ENCODE data around the gene RCAN2. TPM values are rescaled to one million over a fixed set of nuclear protein-coding genes. Genes with fewer than 3 reads are reported as not detected.

The RCAN2 gene
- total RNA-seq, 2 experiments from 2014 or later, result 0.57 to 0.91 TPM

DNA sequence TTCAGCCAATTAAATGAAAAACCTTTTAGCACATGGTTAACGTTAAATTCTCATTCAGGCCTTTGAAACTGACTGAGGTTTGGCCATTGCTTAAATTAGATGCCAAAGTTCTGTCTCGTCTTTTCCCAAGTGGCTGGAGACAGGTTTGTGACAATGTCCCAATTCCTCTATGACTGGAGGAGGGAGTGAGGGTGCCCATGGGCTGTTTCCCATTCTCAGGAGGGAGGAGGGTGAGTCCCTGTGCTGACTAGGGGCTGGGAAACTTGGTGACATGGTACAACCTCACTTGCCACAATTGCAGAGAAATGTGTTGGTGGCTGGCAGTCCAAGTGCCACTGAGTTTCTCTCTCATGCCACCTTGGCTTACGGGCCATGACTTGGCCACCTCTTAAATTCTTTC is 256.5 kb downstream of the RCAN2 start:
- POLR2A ChIA-PET, result no interaction called here
- peaks cover 14% of the 10 kb centered on the region for H3K27me3 Mint-ChIP-seq
- CTCF ChIA-PET, result interaction anchor here (1.0 kb wide), 1 partner anchor 105 kb away, joined by 3 read pairs; the partner anchor contains the start of gene ENPP4
- H3K9me3 Mint-ChIP-seq (ENCODE audit: low read depth), result peaks cover 6% of the 10 kb centered on the region
- H3K4me3 Mint-ChIP-seq, result no peak overlapping the region
- H3K36me3 Mint-ChIP-seq (ENCODE audit: low read depth), result no peaks in the 10 kb centered on the region
- no peak overlapping the region for H3K27ac Mint-ChIP-seq
- ATAC-seq (no peak), DNase-seq (no peak)
- intact Hi-C loops (cut with DNase I, micrococcal nuclease), result no loop called here
- no peaks in the 10 kb centered on the region for H3K4me1 Mint-ChIP-seq

DNA sequence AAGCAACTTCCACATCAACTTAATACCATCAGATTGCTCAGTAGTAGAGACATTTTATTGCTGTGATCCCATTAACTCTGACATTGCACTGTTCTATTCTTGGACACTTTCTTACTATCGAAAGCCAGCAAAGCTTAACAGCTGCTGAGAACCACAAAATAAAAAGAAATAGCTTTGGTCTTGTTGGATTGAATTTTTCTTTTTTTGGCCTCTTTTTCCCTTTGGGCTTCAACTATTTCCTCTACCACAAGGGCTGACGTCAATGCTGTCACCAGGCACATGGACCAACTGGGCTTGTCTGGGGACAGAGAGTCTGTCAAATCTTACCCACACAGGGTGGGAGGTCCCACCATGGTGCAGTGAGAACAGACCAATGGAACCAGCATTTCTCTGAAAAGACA is 257.1 kb downstream of the RCAN2 start:
- ChIA-PET CTCF (interaction anchor here (1.0 kb wide), 1 partner anchor 104 kb away, joined by 3 read pairs; the partner anchor contains the start of gene ENPP4), POLR2A (no interaction called here)
- H3K36me3 Mint-ChIP-seq (ENCODE audit: low read depth), result peaks cover 2% of the 10 kb centered on the region
- ATAC-seq, result no peak
- H3K9me3 Mint-ChIP-seq (ENCODE audit: low read depth), result peaks cover 10% of the 10 kb centered on the region
- H3K27me3 Mint-ChIP-seq, result peaks cover 18% of the 10 kb centered on the region
- DNase-seq, result no peak
- intact Hi-C loops (cut with DNase I, micrococcal nuclease), result no loop called here
- no peaks in the 10 kb centered on the region for H3K4me1 Mint-ChIP-seq
- no peak overlapping the region for H3K4me3 Mint-ChIP-seq
- no peak overlapping the region for H3K27ac Mint-ChIP-seq

DNA sequence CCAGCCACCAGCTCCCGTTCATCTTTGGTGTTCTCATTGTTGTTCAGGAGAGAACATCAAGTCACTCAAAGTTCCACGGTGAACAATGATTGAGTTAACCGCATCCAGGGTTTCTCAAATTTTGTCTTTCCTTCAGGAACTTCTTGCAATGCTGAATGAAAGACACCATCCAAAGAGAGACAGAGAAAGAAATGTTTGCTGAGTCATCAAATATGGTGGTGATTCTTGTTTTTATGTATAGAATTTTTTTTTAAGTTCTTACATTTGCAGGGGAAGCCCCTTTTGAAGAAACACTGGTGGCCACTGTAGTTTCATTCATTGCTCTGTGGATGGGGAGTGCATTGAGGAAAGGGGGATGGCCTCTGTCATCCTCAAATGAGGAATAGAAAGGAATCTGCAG is 258.1 kb downstream of the RCAN2 start:
- CTCF ChIA-PET, result interaction anchor here (0.6 kb wide), 1 partner anchor 217 kb away, joined by 4 read pairs; no protein-coding TSS in a partner anchor
- ATAC-seq (no peak), DNase-seq (no peak)
- H3K27ac Mint-ChIP-seq, result no peak overlapping the region
- intact Hi-C loops (cut with DNase I, micrococcal nuclease), result no loop called here
- H3K4me3 Mint-ChIP-seq, result no peak overlapping the region
- no peaks in the 10 kb centered on the region for H3K4me1 Mint-ChIP-seq
- POLR2A ChIA-PET, result no interaction called here
- peaks cover 3% of the 10 kb centered on the region for H3K36me3 Mint-ChIP-seq (ENCODE audit: low read depth)
- peaks cover 12% of the 10 kb centered on the region for H3K9me3 Mint-ChIP-seq (ENCODE audit: low read depth)
- peaks cover 24% of the 10 kb centered on the region for H3K27me3 Mint-ChIP-seq

DNA sequence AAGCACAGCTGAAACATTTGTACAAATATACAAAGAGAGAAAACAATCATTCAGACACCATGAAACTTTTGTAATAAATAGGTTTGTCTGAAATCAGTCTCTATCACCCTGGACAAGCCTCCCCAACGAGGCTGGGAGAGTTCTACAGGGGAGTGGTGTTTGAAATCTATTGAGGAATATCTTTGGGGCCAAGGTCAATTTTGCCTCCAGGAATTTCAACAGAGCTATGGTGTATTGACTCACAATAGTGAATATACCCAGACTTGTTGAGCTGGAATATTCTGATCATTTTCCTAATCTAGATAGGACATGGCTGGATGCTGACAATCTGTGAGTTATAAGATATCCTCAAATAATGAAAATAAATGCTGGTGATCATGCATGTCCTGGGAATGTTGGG is 269.0 kb downstream of the RCAN2 start:
- Mint-ChIP-seq H3K4me3 (no peak overlapping the region), H3K36me3 (ENCODE audit: low read depth) (no peaks in the 10 kb centered on the region), H3K27me3 (peaks cover 8% of the 10 kb centered on the region), H3K9me3 (ENCODE audit: low read depth) (no peaks in the 10 kb centered on the region), H3K4me1 (peaks cover 26% of the 10 kb centered on the region), H3K27ac (no peak overlapping the region)
- POLR2A ChIA-PET, result no interaction called here
- no peak for ATAC-seq
- intact Hi-C loops (cut with DNase I, micrococcal nuclease), result loop anchor here (5.0 to 10.0 kb wide), 5 partner anchors 270 to 1083 kb away; partner anchors contain the start of genes RCAN2 (in 1 of the 2) and TNFRSF21 (in 1 of the 2)
- CTCF ChIA-PET, result interaction anchor here (0.6 to 2.5 kb wide), 8 partner anchors 15 to 190 kb away, joined by 3 to 15 read pairs (median 6); no protein-coding TSS in a partner anchor
- no peak for DNase-seq

DNA sequence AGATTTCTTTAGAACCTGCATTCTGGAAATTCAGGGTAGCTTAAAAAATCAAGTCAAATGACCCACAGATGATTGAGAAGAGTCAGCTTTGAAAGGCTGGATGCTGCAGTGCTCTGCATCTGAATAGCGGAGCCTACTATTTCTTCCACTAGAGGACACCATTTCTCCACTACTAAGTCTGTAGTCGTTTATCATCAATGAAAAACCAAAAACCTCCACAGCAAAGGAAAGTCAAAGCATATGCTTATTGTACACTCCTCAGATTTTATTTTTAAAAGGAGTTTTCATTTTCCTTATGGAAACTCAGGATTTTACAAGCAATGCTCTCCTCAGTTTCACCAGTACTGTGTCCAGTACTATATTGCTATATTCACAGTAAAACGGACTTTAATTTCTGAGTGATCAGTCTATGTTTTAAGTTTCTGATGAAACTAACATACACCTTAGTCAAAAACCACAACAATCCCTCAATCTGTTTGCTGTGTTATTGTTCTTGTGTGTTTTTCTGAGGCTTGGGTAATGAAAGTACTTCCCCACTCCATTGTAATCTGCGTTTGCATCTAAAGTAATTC is 269.9 kb downstream of the RCAN2 start:
- ChIA-PET POLR2A (interaction anchor here (0.9 kb wide), 1 partner anchor 92 kb away, joined by 4 read pairs; the partner anchor contains the start of gene ENPP4), CTCF (interaction anchor here (0.6 to 2.5 kb wide), 14 partner anchors 12 to 196 kb away, joined by 3 to 15 read pairs (median 5); no protein-coding TSS in a partner anchor)
- ATAC-seq, result peak; percentile 57
- Mint-ChIP-seq H3K36me3 (ENCODE audit: low read depth) (no peaks in the 10 kb centered on the region), H3K27me3 (peaks cover 8% of the 10 kb centered on the region), H3K4me3 (no peak overlapping the region), H3K9me3 (ENCODE audit: low read depth) (no peaks in the 10 kb centered on the region), H3K27ac (peak overlapping the region; percentile 67), H3K4me1 (peaks cover 26% of the 10 kb centered on the region)
- intact Hi-C loops (cut with DNase I, micrococcal nuclease), result loop anchor here (1.0 to 10.0 kb wide), 11 partner anchors 47 to 1083 kb away; partner anchors contain the start of genes RCAN2 (in 1 of the 2) and TNFRSF21 (in 1 of the 2)
- DNase-seq, result peak; percentile 11

DNA sequence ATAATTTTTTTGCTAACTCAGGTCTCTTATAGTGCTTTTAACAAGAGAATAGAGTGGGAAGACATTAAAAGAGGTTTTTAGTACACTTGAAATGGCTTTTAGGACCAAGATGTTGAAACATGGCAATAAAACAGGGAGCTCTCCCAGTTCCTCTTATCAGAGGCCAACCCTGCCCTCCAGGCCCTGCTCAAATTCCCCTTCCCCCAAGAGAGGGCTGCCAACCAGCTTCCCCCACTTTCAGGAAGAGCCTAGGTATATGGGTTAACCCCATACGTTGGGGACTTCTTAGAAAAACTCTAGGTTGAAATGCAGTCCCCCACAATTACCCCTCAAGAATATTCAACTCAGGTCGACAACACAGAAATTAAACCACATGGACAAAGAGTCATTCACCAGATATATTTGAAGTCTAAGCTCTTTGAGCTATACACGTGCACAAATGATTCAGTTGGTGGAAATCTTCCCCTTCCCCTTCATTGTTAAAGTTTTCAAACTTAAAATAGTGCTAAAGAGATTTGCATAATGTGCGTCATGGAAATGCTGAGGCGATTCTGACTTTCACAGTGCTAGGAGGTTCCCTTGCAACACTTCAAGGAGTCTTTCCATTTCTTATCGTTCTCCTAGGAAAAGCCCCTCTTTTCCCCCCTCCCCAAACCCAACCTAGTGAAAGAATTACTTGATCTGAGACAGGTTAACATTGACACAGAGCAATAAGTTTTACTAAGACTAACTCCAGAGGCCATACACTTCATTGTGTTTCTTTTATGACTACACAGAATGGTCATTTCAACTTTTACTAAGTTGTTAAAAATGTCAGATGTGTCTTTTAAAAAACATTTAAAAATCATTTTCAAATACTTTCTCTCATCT is 270.7 kb downstream of the RCAN2 start:
- DNase-seq (peak; percentile 71), ATAC-seq (peak; percentile 71)
- Mint-ChIP-seq H3K27ac (peak overlapping the region; percentile 67), H3K9me3 (ENCODE audit: low read depth) (no peaks in the 10 kb centered on the region), H3K4me1 (peaks cover 26% of the 10 kb centered on the region), H3K36me3 (ENCODE audit: low read depth) (no peaks in the 10 kb centered on the region), H3K27me3 (peaks cover 4% of the 10 kb centered on the region), H3K4me3 (no peak overlapping the region)
- intact Hi-C loops (cut with DNase I, micrococcal nuclease), result loop anchor here (1.0 to 10.0 kb wide), 11 partner anchors 46 to 1084 kb away; partner anchors contain the start of genes RCAN2 (in 1 of the 2) and TNFRSF21 (in 1 of the 2)
- CTCF ChIA-PET, result interaction anchor here (0.6 to 2.5 kb wide), 14 partner anchors 12 to 553 kb away, joined by 3 to 15 read pairs (median 4); no protein-coding TSS in a partner anchor
- POLR2A ChIA-PET, result interaction anchor here (0.9 kb wide), 1 partner anchor 91 kb away, joined by 4 read pairs; the partner anchor contains the start of gene ENPP4

DNA sequence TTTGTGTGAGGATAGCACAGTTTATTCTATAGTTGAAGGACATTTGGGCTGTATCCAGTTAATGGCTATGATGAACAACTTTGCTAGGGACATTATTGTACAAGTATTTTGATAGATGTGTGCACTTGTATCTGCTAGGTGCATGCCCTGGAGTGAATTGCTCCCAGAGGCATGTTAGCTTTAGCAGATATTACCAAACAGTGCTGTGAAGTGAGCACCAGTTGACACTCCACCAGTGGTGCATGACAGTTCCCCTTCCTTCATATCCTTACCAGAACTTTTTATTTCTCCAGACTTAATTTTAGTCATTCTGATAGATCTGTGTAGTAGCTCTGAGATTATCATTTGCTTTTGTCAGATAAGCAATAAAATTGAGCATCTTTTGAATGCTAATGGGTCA is 271.6 kb downstream of the RCAN2 start:
- no peaks in the 10 kb centered on the region for H3K9me3 Mint-ChIP-seq (ENCODE audit: low read depth)
- ChIA-PET CTCF (interaction anchor here (0.8 to 1.5 kb wide), 3 partner anchors 11 to 129 kb away, joined by 3 to 4 read pairs (median 3); no protein-coding TSS in a partner anchor), POLR2A (no interaction called here)
- no peak overlapping the region for H3K27ac Mint-ChIP-seq
- H3K4me1 Mint-ChIP-seq, result peaks cover 26% of the 10 kb centered on the region
- DNase-seq, result no peak
- ATAC-seq, result no peak
- H3K27me3 Mint-ChIP-seq, result peaks cover 4% of the 10 kb centered on the region
- intact Hi-C loops (cut with DNase I, micrococcal nuclease), result loop anchor here (1.0 to 10.0 kb wide), 10 partner anchors 42 to 1085 kb away; partner anchors contain the start of genes RCAN2 (in 1 of the 2) and TNFRSF21 (in 1 of the 2)
- no peak overlapping the region for H3K4me3 Mint-ChIP-seq
- H3K36me3 Mint-ChIP-seq (ENCODE audit: low read depth), result no peaks in the 10 kb centered on the region

DNA sequence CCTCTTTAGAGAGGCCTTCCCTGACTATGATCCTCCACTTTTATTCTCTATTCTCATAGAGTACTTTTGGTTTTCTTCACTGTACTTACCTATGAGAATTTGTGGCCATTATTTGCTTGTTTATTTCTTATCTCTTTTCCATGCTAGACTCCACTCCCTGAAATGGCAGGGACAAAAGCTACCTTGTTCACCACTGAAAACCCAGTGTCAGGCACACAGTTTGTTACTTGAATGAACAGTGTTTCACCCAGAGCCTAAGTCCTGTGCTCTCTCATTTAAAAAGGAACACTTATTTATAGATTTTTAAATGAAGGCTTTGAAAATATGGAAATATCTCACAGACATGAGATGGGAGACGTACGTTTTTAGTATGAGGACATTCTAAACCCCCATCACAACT is 272.8 kb downstream of the RCAN2 start:
- Mint-ChIP-seq H3K4me3 (no peak overlapping the region), H3K36me3 (ENCODE audit: low read depth) (no peaks in the 10 kb centered on the region), H3K27me3 (peaks cover 4% of the 10 kb centered on the region), H3K27ac (no peak overlapping the region), H3K9me3 (ENCODE audit: low read depth) (no peaks in the 10 kb centered on the region), H3K4me1 (peaks cover 26% of the 10 kb centered on the region)
- ChIA-PET POLR2A (interaction anchor here (0.6 kb wide), 1 partner anchor 253 kb away, joined by 3 read pairs; no protein-coding TSS in a partner anchor), CTCF (interaction anchor here (1.0 to 1.7 kb wide), 3 partner anchors 11 to 128 kb away, joined by 3 to 6 read pairs (median 4); no protein-coding TSS in a partner anchor)
- ATAC-seq (no peak), DNase-seq (no peak)
- intact Hi-C loops (cut with DNase I, micrococcal nuclease), result loop anchor here in 1 of 2 experiments (5.0 kb wide), 1 partner anchor 41 kb away; no protein-coding TSS in a partner anchor

DNA sequence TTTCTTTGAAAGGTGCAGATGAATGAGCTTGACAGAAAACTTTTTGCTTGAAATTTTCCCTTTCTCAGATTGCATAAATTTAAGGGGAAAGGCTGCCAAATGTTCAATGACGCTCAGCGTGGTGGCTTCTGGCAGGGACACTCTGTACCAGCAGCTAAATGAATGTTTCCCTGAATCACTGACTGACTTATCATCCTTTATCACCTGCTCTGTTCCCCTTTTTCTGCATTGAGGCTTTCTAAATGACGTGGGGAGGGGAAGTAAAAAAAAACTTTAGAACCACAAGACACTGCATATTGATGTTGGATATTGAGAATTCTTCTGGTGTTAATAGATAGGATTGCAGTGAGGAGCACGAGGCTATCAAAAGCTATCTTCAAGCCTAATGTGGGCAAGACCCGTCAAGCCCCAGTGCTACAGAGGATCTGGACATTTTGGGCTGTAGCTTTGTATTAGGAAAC is 273.5 kb downstream of the RCAN2 start:
- intact Hi-C loops (cut with DNase I, micrococcal nuclease), result loop anchor here in 1 of 2 experiments (5.0 kb wide), 1 partner anchor 40 kb away; no protein-coding TSS in a partner anchor
- Mint-ChIP-seq H3K4me3 (no peak overlapping the region), H3K4me1 (peaks cover 26% of the 10 kb centered on the region), H3K9me3 (ENCODE audit: low read depth) (no peaks in the 10 kb centered on the region), H3K27ac (no peak overlapping the region), H3K36me3 (ENCODE audit: low read depth) (no peaks in the 10 kb centered on the region), H3K27me3 (no peaks in the 10 kb centered on the region)
- ChIA-PET CTCF (interaction anchor here (0.5 to 1.7 kb wide), 7 partner anchors 8 to 201 kb away, joined by 3 to 6 read pairs (median 3); no protein-coding TSS in a partner anchor), POLR2A (no interaction called here)
- ATAC-seq (peak; percentile 74), DNase-seq (peak; percentile 52)

DNA sequence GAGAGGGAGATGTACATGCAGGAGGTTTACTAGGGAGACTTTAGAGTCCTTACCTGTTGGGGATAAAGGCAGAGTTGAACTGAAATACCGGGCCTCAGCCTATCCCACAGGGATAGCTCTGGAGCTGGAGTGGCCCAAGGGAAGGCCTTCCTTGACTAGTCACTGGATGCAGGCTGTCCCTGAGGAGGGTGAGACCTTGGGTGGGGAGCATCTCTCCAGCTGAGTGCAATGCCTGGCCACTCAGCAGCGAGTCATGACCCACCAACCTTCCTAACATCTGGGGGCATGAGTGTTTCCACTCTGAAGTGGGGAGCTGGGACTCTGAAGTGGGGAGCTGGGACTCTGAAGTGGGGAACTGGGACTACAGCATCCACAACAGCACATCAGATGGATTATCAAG is 274.4 kb downstream of the RCAN2 start:
- H3K4me3 Mint-ChIP-seq, result no peak overlapping the region
- H3K9me3 Mint-ChIP-seq (ENCODE audit: low read depth), result no peaks in the 10 kb centered on the region
- ChIA-PET CTCF (interaction anchor here (0.5 to 1.7 kb wide), 5 partner anchors 8 to 202 kb away, joined by 3 to 6 read pairs (median 3); no protein-coding TSS in a partner anchor), POLR2A (no interaction called here)
- no peaks in the 10 kb centered on the region for H3K36me3 Mint-ChIP-seq (ENCODE audit: low read depth)
- H3K4me1 Mint-ChIP-seq, result peaks cover 26% of the 10 kb centered on the region
- ATAC-seq (no peak), DNase-seq (no peak)
- intact Hi-C loops (cut with DNase I, micrococcal nuclease), result loop anchor here in 1 of 2 experiments (5.0 kb wide), 1 partner anchor 40 kb away; no protein-coding TSS in a partner anchor
- no peak overlapping the region for H3K27ac Mint-ChIP-seq
- no peaks in the 10 kb centered on the region for H3K27me3 Mint-ChIP-seq
